Epithelial cell of esophagus (primary cell): ENCODE results near the gene LRTM2.
A peak's percentile ranks its signal among the peaks of the same experiment; 100 is the strongest.

Experiments used
- DNase-seq: peaks from one replicate; pipeline ENCODE4 v3.0.0; 2010; ENCODE audit warnings: low read depth
- H3K4me3 ChIP-seq: 2 replicates; pipeline ENCODE4 v1.5.1; 2011; ENCODE audit warnings: mild to moderate bottlenecking, low read length, control low read depth
- TF ChIP-seq, protein P1 (sequence below): IDR thresholded peaks from 2 replicates; pipeline ENCODE4 v1.5.1; 2011; ENCODE audit warnings: low read depth, mild to moderate bottlenecking, low read length, control low read depth, inconsistent platforms; ENCODE audit not compliant: insufficient read depth; ENCODE audit errors: missing control alignments

Gene LRTM2

GRCh38 chr12:1845886-1846285 lies 25.5 kb downstream of the LRTM2 start:
- no peak overlapping the region for H3K4me3 ChIP-seq
- no peak for DNase-seq
- TF ChIP-seq, protein P1, sequence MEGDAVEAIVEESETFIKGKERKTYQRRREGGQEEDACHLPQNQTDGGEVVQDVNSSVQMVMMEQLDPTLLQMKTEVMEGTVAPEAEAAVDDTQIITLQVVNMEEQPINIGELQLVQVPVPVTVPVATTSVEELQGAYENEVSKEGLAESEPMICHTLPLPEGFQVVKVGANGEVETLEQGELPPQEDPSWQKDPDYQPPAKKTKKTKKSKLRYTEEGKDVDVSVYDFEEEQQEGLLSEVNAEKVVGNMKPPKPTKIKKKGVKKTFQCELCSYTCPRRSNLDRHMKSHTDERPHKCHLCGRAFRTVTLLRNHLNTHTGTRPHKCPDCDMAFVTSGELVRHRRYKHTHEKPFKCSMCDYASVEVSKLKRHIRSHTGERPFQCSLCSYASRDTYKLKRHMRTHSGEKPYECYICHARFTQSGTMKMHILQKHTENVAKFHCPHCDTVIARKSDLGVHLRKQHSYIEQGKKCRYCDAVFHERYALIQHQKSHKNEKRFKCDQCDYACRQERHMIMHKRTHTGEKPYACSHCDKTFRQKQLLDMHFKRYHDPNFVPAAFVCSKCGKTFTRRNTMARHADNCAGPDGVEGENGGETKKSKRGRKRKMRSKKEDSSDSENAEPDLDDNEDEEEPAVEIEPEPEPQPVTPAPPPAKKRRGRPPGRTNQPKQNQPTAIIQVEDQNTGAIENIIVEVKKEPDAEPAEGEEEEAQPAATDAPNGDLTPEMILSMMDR = no peak

DNA sequence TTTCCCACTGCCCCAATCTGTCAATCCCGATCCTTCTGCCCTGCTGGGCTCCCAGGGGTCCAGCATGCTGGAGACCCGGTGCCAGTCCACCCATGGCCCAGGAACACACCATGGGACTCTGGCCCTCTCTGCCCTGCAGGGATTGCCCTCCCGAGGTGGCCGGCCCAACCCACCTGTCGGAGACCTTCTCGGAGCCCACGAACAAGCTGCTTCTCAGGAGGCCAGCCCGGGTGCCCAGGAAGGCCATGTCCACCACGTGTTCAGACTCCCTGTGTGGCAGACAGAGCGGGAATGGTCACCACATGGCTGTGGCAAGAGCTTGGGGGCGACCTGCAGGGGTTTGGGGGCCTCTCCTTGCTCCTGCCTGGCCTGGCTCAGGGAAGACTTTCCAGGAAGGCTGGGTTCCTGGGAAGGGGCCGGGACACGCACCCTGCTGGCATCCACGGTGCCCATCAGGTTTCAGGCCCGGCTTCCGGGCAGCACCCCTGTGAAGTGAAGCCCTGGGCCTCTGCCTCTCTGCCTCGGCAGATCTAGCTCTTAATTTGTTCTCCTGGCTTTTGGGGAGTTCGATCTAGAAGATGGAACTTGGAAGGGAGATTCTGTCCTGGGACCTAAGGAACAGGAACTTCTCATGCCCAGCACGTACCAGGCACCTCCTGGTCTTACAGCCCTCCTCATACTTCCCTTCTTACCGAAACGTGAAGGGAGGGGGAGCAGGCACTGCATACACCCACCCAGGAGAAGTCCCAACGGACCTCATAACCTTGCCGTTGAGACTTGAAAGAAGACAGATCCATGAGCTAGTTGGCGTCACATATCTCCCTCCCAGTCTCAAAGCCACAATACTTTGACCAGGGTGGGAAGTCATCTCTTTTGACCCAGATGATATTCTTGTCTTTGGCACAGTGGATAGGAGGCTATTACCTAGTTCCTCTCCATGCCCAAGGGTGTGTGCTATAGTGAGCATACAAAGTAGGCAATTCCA lies 26.3 kb downstream of the LRTM2 start:
- DNase-seq = no peak
- TF ChIP-seq, protein P1 = no peak
- H3K4me3 ChIP-seq = no peak overlapping the region

DNA sequence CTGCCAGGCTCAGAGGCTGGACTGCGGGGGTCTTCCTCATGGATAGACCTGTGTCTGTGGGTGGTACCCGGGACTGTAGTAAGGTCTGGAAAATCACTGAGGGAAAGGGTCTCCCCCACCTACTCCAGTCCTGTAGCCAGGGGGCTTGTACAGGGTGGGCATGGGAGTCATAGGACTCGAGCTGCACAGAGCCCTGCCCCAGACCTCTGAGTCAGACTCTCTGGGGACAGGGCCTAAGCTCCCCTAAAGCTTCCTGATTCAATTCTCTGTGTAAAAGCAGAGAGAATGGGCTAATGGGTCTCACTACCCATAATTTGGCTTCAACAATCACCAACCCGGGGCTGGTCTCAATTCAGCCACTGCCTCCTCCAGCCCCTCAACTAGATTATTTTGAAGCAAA lies 27.0 kb downstream of the LRTM2 start:
- TF ChIP-seq, protein P1 = no peak
- no peak for DNase-seq
- no peak overlapping the region for H3K4me3 ChIP-seq

GRCh38 chr12:1848146-1848545 lies 27.8 kb downstream of the LRTM2 start:
- TF ChIP-seq, protein P1 = no peak
- no peak overlapping the region for H3K4me3 ChIP-seq
- no peak for DNase-seq

DNA sequence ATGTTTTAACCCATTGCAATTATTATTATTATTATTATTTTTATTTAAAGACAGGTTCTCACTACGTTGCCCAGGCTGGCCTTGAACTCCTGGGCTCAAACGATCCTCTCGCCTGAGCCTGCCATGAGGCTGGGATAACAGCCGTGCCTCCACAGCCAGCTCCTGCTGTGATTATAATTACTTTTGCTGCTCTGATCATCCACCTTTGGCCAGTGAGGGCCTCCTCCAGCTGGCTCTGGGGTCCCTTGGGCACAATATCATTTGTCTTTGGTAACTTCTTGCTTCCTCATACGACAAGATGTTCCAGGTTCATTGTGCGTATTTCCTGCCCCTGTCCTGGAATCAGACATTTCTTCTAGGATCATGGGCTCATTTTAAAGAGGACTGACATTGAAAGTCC lies 28.4 kb downstream of the LRTM2 start:
- TF ChIP-seq, protein P1 = no peak
- H3K4me3 ChIP-seq = no peak overlapping the region
- no peak for DNase-seq

GRCh38 chr12:1851151-1851701 lies 30.9 kb downstream of the LRTM2 start:
- TF ChIP-seq, protein P1 = no peak
- no peak overlapping the region for H3K4me3 ChIP-seq
- peak; percentile 48 for DNase-seq
